ENCODE measurements around the gene MYPN. TPM values are rescaled to one million over a fixed set of nuclear protein-coding genes. Genes with fewer than 3 reads are reported as not detected.
"Not testable (repeated sequence)": the region's sequence is repeated elsewhere in the genome, so short reads cannot be mapped to it uniquely, and the experiment has no call there.

MYPN gene
- total RNA-seq, 1 experiment from 2014 or later: 1.8 TPM

GRCh38 chr10:68135922-68136792 is 26.9 kb downstream of the MYPN start:
- DNase-seq (ENCODE audit: low read depth): peak; percentile 86

DNA sequence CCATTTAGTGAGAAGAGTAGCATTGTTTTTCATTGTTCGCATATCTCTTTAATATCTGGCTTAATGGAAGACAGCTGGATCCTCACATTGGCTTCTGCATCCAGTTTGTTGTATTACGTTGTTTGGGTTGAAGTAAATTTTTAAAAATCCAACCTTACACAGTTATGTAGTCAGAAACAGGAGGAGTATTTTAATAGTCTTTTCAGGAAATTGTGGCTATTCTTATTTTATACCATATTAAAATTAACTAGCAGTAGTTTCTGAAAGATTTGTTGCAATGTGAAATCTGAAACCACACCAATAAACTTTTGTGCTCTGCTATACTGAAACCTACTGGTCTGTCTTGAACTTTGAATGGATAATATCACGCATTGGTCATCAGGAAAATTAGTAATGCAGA is 27.9 kb downstream of the MYPN start:
- no peak for DNase-seq (ENCODE audit: low read depth)

DNA sequence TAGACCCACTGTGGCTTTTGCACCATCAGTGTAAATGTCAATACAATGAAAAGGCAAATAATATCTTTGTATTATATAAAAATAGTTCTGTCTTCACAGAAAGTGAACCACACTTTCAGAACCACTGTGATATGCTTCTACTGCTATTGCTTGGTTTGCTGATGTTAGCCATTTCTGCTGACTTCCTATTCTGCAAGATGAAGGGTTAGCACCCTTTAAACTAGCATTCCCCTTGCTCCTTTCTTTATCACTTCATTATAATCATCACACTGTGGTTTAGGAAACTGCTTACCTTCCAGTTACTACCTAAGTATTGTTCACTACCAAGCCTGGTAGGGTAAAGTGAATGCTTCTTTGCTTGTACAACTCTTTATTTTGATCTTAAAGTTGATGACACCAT is 29.2 kb downstream of the MYPN start:
- no peak for DNase-seq (ENCODE audit: low read depth)

- DNase-seq (ENCODE audit: low read depth): no peak
These were observed 30.4 kb downstream of the MYPN start for GRCh38 chr10:68139448-68140272.

GRCh38 chr10:68142761-68143160 is 33.5 kb downstream of the MYPN start:
- no peak for DNase-seq (ENCODE audit: low read depth)

GRCh38 chr10:68144709-68145108 is 35.4 kb downstream of the MYPN start:
- DNase-seq (ENCODE audit: low read depth): no peak

- DNase-seq (ENCODE audit: low read depth): no peak
These were observed 36.4 kb downstream of the MYPN start for GRCh38 chr10:68145705-68146104.

- no peak for DNase-seq (ENCODE audit: low read depth)
These were observed 36.8 kb downstream of the MYPN start for GRCh38 chr10:68146133-68146532.

GRCh38 chr10:68151453-68151852 is 42.2 kb downstream of the MYPN start:
- no peak for DNase-seq (ENCODE audit: low read depth)

GRCh38 chr10:68153473-68154210 is 44.4 kb downstream of the MYPN start:
- DNase-seq (ENCODE audit: low read depth): peak; percentile 97

DNA sequence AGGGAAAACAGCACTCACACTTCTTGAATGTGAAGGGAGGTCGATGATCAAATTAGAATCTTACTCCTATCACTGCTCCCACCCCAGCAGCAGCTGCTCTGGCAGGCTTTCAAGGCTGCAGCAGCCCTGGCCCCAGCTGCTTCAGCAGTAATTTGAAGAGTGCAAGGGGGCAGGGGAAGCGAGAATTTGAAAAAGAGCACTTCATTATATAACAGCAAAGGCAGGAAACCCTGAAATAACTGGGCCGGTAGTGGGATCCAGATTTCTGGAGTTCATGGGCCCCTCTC is 44.9 kb downstream of the MYPN start:
- peak; percentile 53 for DNase-seq (ENCODE audit: low read depth)

DNA sequence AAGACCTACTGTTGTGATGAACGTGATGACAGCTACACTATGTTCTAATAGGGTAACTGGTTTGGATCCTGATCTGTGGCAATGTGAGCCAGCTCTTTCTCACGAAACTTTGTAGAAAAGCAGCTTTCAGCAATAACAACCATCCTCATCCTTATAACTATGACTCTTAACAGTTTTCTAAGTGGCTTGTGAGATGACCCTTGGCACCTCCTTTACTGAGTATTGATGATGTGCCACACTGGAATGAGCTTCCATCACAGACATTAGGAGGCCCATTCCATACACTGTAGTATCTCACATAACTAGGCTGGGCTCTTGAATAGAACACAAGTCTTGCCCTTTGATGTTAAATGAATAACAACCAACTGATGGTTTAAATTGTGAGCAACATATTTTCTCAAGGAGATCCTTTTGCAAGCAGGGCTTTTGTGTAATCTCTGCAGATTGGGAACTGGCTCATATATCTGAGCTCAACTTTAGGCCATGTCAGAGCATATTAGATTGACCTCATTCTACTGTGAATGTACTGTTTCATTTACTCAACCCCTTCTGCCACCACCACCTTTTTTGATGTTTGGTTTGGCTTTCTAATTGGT is 46.4 kb downstream of the MYPN start:
- DNase-seq (ENCODE audit: low read depth): no peak

- peak; percentile 66 for DNase-seq (ENCODE audit: low read depth)
These were observed 47.3 kb downstream of the MYPN start for GRCh38 chr10:68156373-68157185.

- DNase-seq (ENCODE audit: low read depth): not testable (repeated sequence)
These were observed 48.2 kb downstream of the MYPN start for GRCh38 chr10:68157522-68157921.

- DNase-seq (ENCODE audit: low read depth): no peak
These were observed 48.7 kb downstream of the MYPN start for GRCh38 chr10:68158031-68158430.

DNA sequence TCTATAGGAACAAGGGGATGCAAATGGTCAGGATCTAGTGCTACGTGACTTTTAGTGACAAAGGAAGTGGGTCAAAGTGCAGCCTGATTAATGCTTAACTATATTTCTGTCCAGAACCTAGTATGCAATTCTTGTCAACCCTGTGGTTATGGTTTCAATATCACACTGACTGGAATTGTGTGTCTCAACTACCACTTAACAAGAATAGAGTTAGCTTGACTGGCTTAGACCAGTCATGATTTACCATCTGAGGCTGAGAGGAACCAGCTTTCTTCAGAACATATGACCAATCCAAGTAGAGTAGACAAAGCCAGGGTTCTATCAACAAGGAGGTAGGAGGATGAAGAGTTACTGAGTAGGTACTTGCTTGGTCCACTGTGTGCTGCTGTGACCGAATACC is 54.4 kb downstream of the MYPN start:
- no peak for DNase-seq (ENCODE audit: low read depth)

DNA sequence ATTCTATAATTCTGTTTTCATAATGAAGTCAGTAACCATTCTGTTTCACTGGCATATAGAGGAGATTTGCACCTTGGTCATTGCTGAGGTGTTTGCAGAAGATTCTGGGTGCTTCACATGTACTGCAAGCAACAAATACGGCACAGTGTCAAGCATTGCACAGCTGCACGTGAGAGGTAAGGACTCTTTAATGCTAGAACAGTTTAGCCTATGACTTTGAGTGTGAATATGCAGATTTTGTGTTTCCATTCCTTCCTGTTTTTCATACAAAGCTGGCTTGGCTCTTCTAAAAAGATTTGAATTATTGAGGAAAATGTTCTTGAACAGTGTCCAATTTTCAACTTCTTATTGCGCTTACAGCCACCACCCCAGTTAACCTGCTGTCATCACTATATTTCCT is 56.4 kb downstream of the MYPN start:
- DNase-seq (ENCODE audit: low read depth): no peak

- no peak for DNase-seq (ENCODE audit: low read depth)
These were observed 57.7 kb downstream of the MYPN start for GRCh38 chr10:68166871-68167585.

- no peak for DNase-seq (ENCODE audit: low read depth)
These were observed 58.4 kb downstream of the MYPN start for GRCh38 chr10:68167586-68168189.

GRCh38 chr10:68171539-68172080 is 62.3 kb downstream of the MYPN start:
- no peak for DNase-seq (ENCODE audit: low read depth)

All from RPMI7951 (cell line).